Natural killer cell (primary cell): ENCODE data around the gene MIA2. TPM values are rescaled to one million over a fixed set of nuclear protein-coding genes. Genes with fewer than 3 reads are reported as not detected.
A peak's percentile ranks its signal among the peaks of the same experiment; 100 is the strongest.

ENCODE experiments used
- ATAC-seq, 3 donors: fragments of 150-1000 bp in 2 of 3; fragments of 200-7000 bp in 1 of 3; cut with Tn5 transposase; 1 replicate in 1 of 3; 2 replicates in 2 of 3; pipeline ENCODE4 v1.10.0; 2021; ENCODE audit warnings: mild to moderate bottlenecking in 2 of 3, moderate library complexity in 2 of 3
- DNase-seq, 2 donors: peaks; one replicate each; pipeline versions ENCODE4 v3.0.0 to v3.0.0-alpha.2; 2013 to 2021; ENCODE audit warnings: mixed read lengths in 1 of 2
- H3K27ac ChIP-seq: one replicate; pipeline ENCODE4 v1.5.1; 2013; ENCODE audit warnings: mild to moderate bottlenecking, low read length
- H3K27me3 ChIP-seq: one replicate; pipeline ENCODE4 v1.6.1; 2013; ENCODE audit warnings: low read length; ENCODE audit not compliant: control insufficient read depth, insufficient read depth
- H3K36me3 ChIP-seq: one replicate; pipeline ENCODE4 v1.6.1; 2013; ENCODE audit warnings: low read length; ENCODE audit not compliant: control insufficient read depth, insufficient read depth
- H3K4me1 ChIP-seq: one replicate; pipeline ENCODE4 v1.6.1; 2013; ENCODE audit warnings: low read length; ENCODE audit not compliant: control insufficient read depth, insufficient read depth
- H3K4me3 ChIP-seq: one replicate; pipeline ENCODE4 v1.5.1; 2013; ENCODE audit warnings: low read length
- H3K9me3 ChIP-seq: one replicate; pipeline ENCODE4 v1.6.1; 2013; ENCODE audit warnings: low read length; ENCODE audit not compliant: control insufficient read depth, insufficient read depth
- H3K27ac Mint-ChIP-seq, 2 donors: one replicate each; pipeline ENCODE4 v1.8.0; 2022; ENCODE audit warnings: mild to moderate bottlenecking in 2 of 2, mixed read lengths in 2 of 2, moderate library complexity in 1 of 2
- H3K27me3 Mint-ChIP-seq, 2 donors: one replicate each; pipeline ENCODE4 v1.8.0; 2022; ENCODE audit warnings: low read depth in 2 of 2, mixed read lengths in 2 of 2
- H3K36me3 Mint-ChIP-seq: one replicate; pipeline ENCODE4 v1.8.0; 2022; ENCODE audit warnings: mixed read lengths
- H3K4me1 Mint-ChIP-seq, 2 donors: one replicate each; pipeline ENCODE4 v1.8.0; 2022; ENCODE audit warnings: mixed read lengths in 2 of 2
- H3K4me3 Mint-ChIP-seq: one replicate; pipeline ENCODE4 v1.8.0; 2022; ENCODE audit warnings: mild to moderate bottlenecking, moderate library complexity, mixed read lengths
- H3K9me3 Mint-ChIP-seq, 2 donors: one replicate each; pipeline ENCODE4 v1.8.0; 2022; ENCODE audit warnings: mixed read lengths in 2 of 2
- CTCF ChIP-seq: fragments of 200-600 bp; IDR thresholded peaks from one replicate; pipeline ENCODE4 v1.8.0; 2022; ENCODE audit warnings: antibody characterized with exemption
- WGBS: methylation state at CpG from one replicate; pipeline ENCODE4 v1.1.7; 2013; ENCODE audit warnings: missing lambda C conversion rate; ENCODE audit not compliant: insufficient coverage; 5-methylcytosine and 5-hydroxymethylcytosine counted together
- intact Hi-C: fragments of 100-400 bp; cut with micrococcal nuclease; formaldehyde crosslinking; loops from one replicate; pipeline ENCODE4 v1.14.2; 2022
- total RNA-seq, 4 donors: library from RNA; stranded (reverse); fragments of 120-200 nt in 1 of 4; gene quantifications; one replicate each; pipeline versions ENCODE4 v1.2.3 to v1.2.4, GENCODE V29; 2013 to 2022

Gene MIA2
- total RNA-seq, 3 donors from 2014 or later (not counting 1 experiment from before 2014, with no cell fraction given), result 44.7 to 45.7 (median 45.4) TPM

- no peaks in the 10 kb centered on the region for H3K36me3 ChIP-seq
- Mint-ChIP-seq H3K9me3 (no peaks in the 10 kb centered on the region), H3K27me3 (no peaks in the 10 kb centered on the region), H3K4me3 (peak overlapping the region; percentile 78), H3K27ac (peak overlapping the region; percentile 74 to 97), H3K4me1 (peaks cover 60 to 65% of the 10 kb centered on the region in 2 donors), H3K36me3 (no peaks in the 10 kb centered on the region)
- 0% methylated on average over 16 of the region's 16 CpGs for WGBS
- no peaks in the 10 kb centered on the region for H3K9me3 ChIP-seq
- ATAC-seq (peak in 1 of 3 donors; percentile 0), DNase-seq (peak in 1 of 2 donors; percentile 61)
- intact Hi-C loops, result loop anchor here (1.0 to 10.0 kb wide), 5 partner anchors 38 to 1193 kb away; partner anchors contain the start of genes FBXO33, GEMIN2 and PNN
- peak overlapping the region; percentile 96 for H3K27ac ChIP-seq
- H3K27me3 ChIP-seq, result no peaks in the 10 kb centered on the region
- peaks cover 21% of the 10 kb centered on the region for H3K4me1 ChIP-seq
- peak overlapping the region; percentile 87 for H3K4me3 ChIP-seq
- no peak for TF ChIP-seq CTCF
These were observed 33.9 kb downstream of the MIA2 start for GRCh38 chr14:39267608-39268005.

- Histone ChIP-seq H3K9me3 (no peaks in the 10 kb centered on the region), H3K4me1 (peaks cover 22% of the 10 kb centered on the region), H3K4me3 (peak overlapping the region; percentile 87), H3K27ac (no peak overlapping the region), H3K36me3 (no peaks in the 10 kb centered on the region), H3K27me3 (no peaks in the 10 kb centered on the region)
- no peak for ATAC-seq
- Mint-ChIP-seq H3K4me3 (peak overlapping the region; percentile 78), H3K9me3 (no peaks in the 10 kb centered on the region), H3K27me3 (no peaks in the 10 kb centered on the region), H3K36me3 (no peaks in the 10 kb centered on the region), H3K4me1 (peaks cover 67 to 73% of the 10 kb centered on the region in 2 donors), H3K27ac (peak overlapping the region; percentile 74 to 97)
- 5% methylated on average over 2 of the region's 2 CpGs for WGBS
- peak in 1 of 2 donors; percentile 36 for DNase-seq
- TF ChIP-seq CTCF, result no peak
- intact Hi-C loops, result loop anchor here (5.0 to 10.0 kb wide), 2 partner anchors 156 to 1194 kb away; partner anchors contain the start of gene GEMIN2
These were observed 34.7 kb downstream of the MIA2 start for GRCh38 chr14:39268393-39268792.

DNA sequence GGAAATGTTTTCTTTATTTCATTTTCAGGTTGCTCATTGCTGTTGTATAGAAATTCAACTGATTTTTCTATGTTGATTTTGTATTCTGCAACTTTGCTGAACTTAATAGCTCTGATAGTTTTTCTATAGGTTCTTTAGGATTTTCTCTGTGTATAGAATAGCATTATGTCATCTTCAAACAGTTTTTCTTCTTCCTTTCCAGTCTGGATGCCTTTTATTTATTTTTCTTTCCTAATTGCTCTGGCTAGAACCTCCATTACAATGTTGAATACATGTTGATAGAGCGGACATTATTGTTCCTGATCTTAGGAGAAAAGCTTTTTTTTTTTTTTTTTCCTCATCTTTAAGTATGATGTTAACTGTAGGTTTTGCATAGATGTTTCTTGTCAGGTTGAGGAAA, 39.2 kb downstream of the MIA2 start:
- no CpG with 5 or more reads among the region's 1 CpG for WGBS
- no peak for ATAC-seq

More for the DNA sequence above, 39.2 kb downstream of the MIA2 start:
- no peak for DNase-seq
- H3K36me3 Mint-ChIP-seq, result no peaks in the 10 kb centered on the region
- Histone ChIP-seq H3K9me3 (no peaks in the 10 kb centered on the region), H3K36me3 (no peaks in the 10 kb centered on the region), H3K27me3 (no peaks in the 10 kb centered on the region), H3K27ac (no peak overlapping the region), H3K4me1 (peaks cover 20% of the 10 kb centered on the region), H3K4me3 (no peak overlapping the region)
- no peaks in the 10 kb centered on the region for H3K27me3 Mint-ChIP-seq
- no peaks in the 10 kb centered on the region for H3K9me3 Mint-ChIP-seq
- peaks cover 79 to 82% of the 10 kb centered on the region in 2 donors for H3K4me1 Mint-ChIP-seq
- H3K4me3 Mint-ChIP-seq, result peak overlapping the region; percentile 35
- peak overlapping the region in 1 of 2 donors; percentile 80 for H3K27ac Mint-ChIP-seq
- TF ChIP-seq CTCF, result no peak
- intact Hi-C loops, result no loop called here
